NCI-H526 treated with DMSO at 0.1 percent for 48 hours (cell line): ENCODE results near the gene SCRN3.
A peak's percentile ranks its signal among the peaks of the same experiment; 100 is the strongest.
"Not testable (repeated sequence)": the region's sequence is repeated elsewhere in the genome, so short reads cannot be mapped to it uniquely, and the experiment has no call there.

ENCODE experiments used
- DNase-seq: peaks from one replicate; lab custom pipeline; 2025; lab: John Stamatoyannopoulos, UW

SCRN3 gene, protein sequence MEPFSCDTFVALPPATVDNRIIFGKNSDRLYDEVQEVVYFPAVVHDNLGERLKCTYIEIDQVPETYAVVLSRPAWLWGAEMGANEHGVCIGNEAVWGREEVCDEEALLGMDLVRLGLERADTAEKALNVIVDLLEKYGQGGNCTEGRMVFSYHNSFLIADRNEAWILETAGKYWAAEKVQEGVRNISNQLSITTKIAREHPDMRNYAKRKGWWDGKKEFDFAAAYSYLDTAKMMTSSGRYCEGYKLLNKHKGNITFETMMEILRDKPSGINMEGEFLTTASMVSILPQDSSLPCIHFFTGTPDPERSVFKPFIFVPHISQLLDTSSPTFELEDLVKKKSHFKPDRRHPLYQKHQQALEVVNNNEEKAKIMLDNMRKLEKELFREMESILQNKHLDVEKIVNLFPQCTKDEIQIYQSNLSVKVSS

DNA sequence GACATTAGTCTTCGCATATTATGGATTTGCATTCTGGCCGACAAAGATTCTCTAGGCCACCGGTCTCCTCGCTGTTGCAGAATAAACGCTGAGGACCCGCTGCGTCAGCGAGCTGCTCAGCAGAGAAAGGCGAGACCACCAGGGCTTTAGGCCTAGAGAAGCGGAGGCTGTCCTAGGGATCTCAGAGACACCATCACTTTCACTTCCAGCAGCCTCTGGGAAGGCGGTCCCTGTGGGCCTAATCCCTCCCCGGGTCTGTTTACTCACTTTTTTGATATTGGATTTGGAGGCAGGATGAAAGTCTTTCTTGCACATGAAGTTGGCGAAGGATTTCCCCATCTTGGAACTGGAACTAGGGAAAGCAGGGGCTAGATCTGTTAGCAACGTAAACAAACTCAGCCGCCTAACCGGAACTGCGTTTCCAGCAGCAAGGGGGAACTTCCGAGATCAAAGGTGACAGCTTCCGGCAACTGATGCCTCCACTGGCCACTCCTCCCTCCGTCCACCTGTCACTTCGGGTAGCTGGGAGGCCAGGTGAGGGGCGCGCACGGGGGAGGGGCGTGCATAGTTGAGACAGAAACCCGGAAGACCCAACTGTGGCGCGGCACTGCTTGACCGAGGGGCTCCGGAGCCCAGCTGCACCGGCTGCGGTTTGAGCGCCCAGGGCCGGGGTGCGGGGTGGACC lies at the start of gene SCRN3:
Gene SCRN3, plus strand, starts transcription at position 447 of the 685 bp plus-strand sequence. CDS start 2,554 bp downstream, outside the sequence.
- peak; percentile 96 for DNase-seq

DNA sequence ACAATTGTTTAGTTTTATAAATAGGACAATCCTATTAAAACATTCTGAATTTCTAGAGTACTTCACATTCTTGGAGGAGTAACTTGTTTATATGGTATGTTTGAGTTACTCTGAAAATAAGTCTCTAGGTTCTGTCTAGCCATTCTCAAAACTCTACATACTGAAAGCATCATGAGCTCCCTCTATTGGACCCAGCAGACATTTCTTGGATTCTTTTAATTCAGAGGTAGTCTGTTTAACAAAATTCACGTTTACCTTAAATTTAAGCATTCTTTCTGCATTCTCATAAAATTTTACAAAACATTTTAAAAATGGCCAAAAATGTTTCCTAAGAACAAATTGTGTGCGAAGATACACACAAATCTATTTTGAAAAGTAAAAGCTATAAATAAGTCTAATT lies 45.5 kb upstream of the SCRN3 start:
- no peak for DNase-seq

DNA sequence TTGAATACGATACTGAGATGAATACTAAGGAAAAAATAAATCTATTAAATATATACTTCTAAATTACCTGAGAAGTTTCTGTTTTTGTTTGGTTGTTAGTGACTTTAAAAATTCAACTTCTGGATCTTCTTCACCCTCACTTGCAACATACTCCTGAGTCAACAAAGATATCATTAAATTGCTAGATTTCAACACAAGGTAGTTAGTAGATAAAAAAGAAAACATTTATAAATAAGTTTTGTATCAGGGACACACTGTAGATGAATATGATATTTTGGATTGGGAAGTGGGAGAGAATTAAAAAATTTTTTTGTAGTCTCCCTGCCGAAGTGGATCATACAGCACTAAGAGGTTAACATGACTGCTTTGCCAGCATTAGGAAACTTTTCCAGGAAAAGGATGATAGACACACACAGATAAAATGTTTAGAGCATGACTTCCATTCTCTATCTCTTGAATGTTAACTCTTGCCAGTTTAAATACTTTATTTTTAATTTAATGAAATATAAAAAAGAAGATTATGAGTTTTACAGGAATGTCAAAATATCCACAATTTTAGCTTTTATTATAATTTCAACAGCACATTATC lies 44.8 kb upstream of the SCRN3 start:
- no peak for DNase-seq

DNA sequence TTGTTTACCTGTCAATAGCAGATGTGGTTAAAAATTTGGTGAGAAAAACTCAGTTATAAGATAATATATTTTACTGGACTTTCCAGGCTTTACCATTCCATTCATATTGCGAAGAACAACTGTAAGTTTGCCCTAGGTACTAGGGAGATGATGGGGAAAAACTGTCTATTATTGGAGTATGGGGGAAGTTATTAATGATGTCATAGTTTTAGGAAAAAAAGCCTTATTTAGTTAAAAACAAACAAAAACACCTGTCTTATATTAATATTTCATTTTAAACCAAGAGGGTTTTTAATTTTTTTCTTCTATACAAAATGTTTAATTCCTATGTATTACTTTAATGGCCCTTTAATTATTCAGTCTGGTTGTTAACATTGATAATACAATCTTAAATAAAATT lies 42.5 kb upstream of the SCRN3 start:
- no peak for DNase-seq

DNA sequence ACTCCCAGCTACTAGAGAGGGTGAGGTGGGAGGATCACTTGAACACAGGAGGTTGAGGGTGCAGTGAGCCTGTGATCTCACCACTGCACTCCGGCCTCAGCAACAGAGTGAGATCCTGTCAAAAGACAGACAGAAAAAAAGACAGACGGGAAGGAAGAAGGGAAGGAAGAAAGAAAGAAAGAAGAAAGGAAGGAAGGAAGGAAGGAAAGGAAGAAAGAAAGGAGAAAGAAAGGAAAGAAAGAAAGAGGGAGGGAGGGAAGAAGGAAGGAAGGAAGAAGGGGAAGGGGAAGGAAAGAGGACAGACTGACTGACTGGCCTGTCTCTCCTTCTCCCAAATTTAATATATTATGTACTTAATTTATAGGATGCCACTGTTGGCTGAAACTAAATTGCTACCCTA lies 39.2 kb upstream of the SCRN3 start:
- DNase-seq, result no peak

DNA sequence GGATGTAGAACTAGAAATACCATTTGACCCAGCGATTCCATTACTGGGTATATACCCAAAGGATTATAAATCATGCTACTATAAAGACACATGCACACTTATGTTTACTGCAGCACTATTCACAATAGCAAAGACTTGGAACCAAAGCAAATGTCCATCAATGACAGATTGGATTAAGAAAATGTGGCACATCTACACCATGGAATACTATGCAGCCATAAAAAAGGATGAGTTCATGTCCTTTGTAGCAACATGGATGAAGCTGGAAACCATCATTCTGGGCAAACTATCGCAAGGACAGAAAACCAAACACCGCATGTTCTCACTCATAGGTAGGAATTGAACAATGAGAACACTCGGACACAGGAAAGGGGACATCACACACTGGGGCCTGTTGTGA lies 35.9 kb upstream of the SCRN3 start:
- DNase-seq, result not testable (repeated sequence)

DNA sequence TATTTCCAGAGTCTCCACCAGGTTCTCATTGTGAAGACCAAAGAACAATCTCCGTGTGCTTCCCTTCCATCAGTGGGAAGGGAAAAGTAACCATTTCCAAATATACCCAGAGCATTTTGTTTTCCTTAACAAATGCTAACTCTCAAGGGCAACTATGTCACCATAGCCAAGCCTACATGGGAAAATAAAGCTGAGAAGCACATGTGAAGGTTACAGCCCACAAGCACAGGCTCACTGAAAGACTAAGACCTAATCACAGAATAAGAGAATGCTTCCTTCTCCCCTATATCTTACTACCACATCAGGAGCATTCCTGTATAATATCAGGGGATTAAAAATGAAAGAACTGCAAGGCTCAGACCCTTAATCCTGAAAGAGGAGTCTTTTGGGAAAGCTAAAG lies 32.6 kb upstream of the SCRN3 start:
- DNase-seq, result no peak

DNA sequence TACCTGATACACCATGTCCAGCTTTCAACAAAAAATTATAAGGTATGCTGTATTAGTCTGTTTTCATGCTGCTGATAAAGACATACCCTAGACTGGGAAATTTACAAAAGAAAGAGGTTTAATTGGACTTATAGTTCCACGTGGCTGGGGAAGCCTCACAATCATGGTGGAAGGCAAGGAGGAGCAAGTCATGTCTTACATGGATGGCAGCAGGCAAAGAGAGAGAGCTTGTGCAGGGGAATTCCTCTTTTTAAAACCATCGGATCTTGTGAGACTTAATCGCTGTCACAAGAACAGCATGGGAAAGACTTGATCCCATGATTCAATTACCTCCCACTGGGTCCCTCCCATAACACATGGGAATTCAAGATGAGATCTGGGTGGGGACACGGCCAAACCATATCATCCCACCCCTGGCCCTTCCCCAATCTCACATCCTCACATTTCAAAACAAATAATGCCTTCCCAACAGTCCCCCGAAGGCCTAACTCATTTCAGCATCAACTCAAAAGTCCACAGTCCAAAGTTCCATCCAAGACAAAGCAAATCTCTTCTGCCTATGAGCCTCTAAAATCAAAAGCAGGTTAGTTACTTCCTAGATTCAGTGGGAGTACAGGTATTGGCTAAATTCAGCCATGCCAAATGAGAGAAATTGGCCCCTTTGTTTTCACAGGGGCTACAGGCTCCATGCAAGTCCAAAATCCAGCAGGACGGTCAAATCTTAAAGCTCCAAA lies 31.9 kb upstream of the SCRN3 start:
- not testable (repeated sequence) for DNase-seq

DNA sequence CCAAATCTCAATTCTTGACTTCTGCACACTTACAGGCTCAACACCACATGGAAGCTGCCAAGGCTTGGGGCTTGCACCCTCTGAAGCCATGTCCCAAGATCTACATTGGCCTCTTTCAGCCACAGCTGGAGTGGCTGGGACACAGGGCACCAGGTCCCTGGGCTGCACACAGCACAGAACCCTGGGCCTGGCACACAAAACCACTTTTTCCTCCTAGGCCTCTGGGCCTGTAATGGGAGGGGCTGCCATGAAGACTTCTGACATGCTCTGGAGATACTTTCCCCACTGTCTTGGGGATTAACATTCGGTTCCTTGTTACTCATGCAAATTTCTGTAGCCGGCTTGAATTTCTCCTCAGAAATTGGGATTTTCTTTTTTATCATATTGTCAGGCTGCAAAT lies 30.9 kb upstream of the SCRN3 start:
- DNase-seq, result no peak

DNA sequence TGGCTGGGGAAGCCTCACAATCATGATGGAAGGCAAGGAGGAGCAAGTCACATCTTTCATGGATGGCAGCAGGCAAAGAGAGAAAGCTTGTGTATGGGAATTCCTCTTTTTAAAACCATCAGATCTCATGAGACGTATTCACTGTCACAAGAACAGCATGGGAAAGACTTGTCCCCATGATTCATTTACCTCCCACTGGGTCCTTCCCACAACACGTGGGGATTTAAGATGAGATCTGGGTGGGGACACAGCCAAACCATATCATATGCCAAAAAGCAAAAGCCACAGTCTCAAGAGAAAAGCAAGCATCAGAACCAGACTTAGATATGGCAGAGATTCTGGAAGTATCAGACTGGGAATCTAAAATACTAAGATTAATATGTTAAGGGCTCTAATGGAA lies 30.0 kb upstream of the SCRN3 start:
- no peak for DNase-seq

DNA sequence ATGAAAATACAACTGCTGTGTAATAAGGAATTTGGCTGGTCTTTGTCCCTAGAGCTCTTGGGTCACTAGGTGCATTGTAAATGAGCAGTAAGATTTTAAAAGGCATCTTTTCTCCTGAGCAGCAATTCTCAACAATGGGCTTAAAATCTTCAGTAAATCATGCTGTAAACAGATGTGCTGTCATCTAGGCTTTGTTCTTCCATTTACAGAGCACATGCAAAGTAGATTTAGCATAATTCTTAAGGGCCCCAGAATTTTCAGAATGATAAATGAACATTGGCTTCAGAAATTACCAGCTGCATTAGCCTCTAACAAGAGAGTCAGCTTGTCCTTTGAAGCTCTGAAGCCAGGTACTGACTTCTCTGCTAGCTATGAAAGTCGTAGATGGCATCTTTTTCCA lies 26.8 kb upstream of the SCRN3 start:
- no peak for DNase-seq

DNA sequence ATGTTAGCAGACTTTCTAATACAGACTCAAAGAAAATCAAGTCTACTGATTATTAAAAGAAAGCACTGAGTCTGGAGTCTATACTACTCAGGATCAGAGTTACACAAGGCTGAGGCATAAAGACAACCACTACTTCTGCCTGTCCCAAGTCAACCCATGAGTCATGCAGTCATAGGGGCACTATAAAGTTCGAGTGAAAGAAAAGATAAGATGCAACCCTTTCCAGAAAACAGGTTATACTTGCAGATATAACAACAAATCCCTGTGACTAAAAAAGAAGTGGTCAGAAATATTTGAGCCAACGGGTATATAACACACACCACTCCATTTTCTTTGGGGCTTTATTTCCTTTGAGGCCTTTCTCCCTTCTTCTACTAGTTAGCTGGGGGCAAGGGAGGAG lies 18.6 kb upstream of the SCRN3 start:
- DNase-seq, result no peak

DNA sequence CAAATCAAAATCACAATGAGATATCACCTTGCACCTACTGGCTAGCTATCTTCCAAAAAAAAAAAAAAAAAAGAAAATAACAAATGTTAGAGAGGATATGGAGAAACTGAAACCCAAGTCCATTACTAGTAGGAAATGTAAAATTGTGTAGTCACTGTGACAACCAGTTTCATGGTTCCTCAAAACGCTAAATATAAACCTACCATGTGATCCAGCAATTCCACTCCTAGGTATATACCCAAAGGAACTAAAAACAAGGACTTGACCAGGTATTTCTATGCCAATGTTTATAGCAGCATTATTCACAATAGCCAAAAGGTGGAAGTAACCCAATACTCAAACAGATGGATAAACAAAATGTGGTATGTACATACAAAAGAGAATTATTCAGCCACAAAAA lies 11.7 kb upstream of the SCRN3 start:
- DNase-seq, result no peak

DNA sequence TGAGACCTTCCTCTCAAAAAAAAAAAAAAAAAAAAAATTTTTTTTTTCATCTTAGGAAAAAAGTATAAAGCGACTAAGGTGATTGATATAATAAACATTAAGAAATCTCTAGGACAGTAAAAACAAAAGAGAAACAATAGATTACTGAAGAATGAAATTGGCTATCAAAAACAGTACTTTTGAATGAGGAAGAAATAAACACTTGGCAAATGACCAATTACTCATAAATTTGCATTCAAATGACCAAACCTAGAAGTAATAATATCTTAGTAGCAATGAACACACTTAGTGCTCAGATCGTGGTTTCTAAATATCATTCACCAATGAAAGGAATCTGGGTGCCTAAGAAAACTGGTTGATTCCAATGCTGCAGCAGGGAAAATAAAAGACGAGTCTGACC lies 10.3 kb upstream of the SCRN3 start:
- DNase-seq, result no peak

DNA sequence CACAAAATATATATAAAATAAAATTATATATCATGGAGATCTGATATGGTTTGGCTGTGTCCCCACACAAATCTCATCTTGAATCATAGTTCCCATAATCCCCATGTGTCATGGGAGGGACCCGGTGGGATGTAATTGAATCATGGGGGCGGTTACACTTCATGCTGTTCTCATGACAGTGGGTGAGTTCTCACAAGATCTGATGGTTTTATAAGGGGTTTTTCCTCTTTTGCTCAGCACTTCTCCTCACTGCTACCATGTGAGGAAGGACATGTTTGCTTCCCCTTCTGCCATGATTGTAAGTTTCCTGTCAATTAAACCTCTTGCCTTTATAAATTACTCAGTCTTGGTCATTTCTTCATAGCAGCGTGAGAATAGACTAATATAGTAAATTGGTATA lies 6.8 kb upstream of the SCRN3 start:
- not testable (repeated sequence) for DNase-seq

DNA sequence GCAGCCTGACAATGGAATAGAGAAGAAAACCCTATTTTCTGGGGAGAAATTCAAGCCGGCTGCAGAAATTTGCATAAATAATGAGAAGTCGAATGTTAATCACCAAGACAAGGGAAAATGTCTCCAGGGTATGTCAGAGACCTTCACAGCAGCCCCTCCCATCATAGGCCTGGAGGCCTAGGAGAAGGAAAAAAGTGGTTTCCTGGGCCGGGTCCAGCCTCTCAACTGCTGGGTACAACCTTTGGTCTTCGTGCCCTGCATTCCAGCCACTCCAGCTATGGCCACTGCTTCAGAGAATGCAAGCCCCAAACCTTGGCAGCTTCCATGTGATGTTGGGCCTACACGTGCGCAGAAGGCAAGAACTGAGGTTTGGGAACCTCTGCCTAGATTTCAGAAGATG lies 6.0 kb upstream of the SCRN3 start:
- no peak for DNase-seq

DNA sequence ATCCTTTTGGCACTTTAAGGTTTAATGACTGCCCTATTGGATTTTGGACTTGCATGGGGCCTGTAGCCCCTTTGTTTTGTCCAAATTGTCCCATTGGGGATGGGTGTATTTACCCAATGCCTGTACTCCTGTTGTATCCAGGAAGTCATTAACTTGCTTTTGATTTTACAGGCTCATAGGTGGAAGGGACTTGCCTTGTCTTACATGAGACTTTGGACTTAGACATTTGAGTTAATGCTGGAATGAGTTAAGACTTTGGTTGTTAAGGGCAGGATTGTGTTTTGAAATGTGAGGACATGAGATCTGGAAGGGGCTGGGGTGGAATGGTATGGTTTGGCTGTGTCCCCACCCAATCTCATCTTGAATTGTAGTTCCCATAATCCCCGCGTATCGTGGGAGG lies 5.2 kb upstream of the SCRN3 start:
- DNase-seq, result not testable (repeated sequence)

DNA sequence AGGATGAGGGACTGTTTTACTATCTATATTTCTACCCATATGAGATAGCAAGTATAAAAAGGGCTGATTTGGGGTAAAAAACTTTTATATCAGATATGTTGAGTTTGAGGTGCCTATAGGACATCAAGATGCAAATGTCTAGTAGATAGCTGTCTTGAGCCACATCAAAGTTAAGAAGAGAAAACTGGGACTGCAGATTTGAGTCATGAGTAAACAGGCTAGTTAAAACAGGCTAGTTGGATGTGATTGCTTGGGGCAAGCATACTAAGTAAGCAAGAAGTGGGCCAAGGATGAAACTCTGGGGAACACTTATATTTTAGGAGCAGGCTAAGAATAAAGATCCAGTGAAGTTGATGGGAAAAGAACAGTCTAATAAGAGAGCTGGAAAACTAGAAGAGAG lies 2.8 kb upstream of the SCRN3 start:
- no peak for DNase-seq

DNA sequence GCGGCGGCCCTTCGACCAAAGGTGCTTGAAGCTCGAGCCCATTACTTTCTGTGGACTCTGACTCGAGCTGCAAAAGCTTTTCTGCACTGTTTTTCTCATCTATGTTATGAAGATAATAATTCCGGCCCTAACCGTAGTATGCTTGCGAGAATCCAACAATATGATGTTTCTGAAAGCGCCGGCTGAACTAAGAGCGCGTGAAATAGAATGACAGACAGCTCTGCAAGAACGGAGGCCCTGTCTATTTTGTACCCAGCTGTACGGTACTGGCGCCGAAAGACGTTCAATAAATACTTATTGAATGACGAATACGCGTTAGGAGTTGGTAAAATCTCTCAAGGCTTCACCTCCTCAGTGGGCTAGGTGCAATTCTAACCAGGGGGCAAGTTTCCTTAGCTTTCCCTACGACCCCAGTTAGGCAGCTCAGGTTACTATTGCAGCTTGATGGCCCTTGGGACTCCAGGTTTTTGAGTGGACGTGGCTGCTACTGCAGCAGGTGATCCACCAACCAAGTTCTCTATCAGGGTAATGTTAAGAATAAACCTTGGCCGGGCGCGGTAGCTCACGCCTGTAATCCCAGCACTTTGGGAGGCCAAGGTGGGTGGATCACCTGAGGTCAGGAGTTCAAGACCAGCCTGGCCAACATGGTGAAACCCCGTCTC lies 570 bp downstream of the SCRN3 start:
- peak; percentile 71 for DNase-seq

DNA sequence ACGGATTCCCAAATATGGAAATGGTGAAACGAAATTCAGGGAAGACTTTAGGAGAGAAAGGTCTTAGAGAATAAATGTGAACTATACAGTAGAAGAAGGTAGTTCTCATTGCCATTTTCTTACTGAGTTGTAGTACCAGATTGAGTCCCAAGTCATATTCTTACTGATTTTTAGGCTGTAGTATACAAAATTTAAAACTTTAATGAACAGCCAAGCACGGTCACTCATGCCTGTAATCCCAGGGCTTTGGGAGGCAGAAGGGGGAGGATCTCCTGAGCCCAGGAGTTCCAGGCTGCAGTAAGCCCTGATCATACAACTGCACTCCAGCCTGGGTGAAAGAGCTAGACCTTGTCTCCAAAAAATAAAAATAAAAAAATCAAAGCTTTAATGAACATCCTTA lies 2.2 kb downstream of the SCRN3 start:
- DNase-seq, result no peak

DNA sequence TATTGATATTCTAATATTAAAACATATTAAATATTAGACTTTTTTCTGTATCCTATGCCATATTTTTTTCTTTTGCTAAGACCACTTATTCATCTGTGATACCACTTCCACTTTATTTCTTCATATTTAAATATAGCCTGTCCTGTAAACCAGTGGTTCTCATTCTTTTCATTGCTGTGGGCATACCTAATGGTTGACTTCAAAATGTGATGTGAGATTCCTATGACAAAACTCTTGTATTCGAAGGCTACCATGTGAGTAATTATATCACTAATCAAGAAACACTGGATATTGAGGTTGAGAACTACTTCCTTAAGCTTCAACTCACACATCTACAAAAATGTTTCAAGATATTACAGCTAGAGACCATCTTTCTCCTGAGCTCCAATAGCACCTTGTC lies 3.6 kb downstream of the SCRN3 start:
- no peak for DNase-seq

DNA sequence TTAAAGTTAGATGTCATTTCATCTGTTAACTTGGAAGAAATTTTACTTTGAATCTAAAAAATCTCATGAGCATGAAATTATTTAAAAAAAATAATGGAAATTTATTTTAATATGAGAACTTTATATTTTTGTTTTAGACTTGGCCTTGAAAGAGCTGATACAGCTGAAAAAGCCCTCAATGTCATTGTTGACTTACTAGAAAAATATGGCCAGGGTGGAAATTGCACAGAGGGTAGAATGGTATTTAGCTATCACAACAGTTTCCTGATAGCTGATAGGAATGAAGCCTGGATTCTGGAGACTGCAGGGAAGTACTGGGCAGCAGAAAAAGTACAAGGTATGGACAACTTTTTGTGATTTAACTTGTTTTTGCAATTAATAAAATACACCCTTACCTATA lies 5.3 kb downstream of the SCRN3 start:
- no peak for DNase-seq
